NCI-H128 (cell line): ENCODE results near the gene FAM209B.
"Not testable (repeated sequence)": the region's sequence is repeated elsewhere in the genome, so short reads cannot be mapped to it uniquely, and the experiment has no call there.

Source experiments
- DNase-seq: peaks from one replicate; lab custom pipeline; 2025; ENCODE audit not compliant: unreplicated experiment; lab: John Stamatoyannopoulos, UW

FAM209B gene

DNA sequence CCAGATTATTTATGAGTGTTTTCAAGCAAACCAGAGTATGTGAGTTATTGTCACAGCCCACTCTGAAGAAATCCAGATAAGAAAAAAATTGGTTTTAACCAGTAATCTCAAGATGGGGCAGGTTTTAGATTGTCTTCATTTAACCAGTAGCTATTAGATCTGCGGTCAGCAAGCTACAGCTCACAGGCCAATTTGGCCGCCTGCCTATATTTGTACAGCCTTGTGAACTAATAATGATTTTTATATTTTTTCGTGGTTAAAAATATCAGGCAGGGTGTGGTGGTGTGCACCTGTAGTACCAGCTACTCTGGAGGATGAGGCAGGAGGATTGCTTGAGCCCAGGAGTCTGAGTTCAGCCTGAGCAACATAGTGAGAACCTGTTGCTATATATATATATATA lies 5.0 kb downstream of the FAM209B start:
- no peak for DNase-seq

DNA sequence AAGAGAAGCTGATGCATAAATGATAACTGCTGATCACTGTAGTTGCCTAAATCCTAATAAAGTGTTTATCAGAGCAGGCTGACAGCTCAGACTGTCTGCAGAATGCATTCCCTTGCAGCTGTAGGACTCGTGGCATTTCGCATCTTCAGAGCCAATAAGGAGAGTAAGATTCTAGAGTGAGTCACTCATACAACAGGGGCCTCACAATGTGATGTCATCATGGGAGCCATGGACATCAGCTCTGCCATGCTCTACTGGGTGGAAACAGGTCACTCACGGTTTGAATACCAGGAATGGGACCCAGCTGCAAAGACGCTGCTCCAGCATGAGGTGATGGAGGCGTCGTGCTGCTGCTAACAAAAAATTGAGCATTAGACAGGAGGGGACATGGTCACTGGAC lies 7.4 kb downstream of the FAM209B start:
- DNase-seq = no peak

DNA sequence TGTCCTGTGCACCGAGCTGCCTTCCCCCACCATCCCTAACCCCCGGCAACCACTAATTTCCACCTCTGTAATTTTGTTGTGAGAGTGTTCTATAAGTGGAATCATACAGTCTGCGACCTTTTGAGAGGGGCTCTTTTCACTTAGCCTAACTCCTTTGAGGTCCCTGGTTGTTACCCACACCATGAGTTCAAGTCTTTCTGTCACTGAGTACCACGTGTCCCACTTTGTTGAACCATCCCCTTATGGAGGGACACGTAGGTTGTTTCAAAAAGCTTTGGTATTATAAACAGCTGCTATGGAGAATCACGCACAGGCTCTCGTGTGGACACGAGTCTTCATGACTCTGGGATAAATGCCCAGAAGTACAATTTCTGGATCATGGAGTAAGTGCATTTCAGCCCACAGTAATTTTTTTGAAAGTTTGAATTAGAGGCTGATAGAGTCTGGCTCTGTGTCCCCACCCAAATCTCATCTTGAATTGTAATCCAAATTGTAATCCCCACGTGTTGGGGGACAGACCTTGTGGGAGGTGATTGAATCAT lies 9.5 kb downstream of the FAM209B start:
- no peak for DNase-seq

DNA sequence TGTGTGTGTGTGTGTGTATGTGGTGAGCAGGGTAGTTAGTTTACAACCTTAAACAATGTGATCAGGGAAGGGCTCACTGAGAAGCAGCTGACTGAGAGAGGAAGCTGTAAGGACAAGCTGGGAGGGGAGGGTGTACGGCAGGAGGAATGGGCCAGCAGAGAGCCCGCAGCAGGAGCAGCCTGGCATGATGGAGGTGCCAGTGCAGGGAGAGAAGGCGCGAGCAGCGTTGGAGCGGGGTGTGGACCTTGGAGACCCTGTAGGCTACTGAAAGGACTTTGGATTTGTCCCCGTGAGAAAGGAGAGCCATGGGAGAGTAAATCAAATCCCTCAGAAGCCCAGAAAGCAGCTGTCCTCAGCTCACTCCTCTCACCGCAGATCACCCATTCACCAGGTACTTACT lies 18.5 kb downstream of the FAM209B start:
- no peak for DNase-seq

DNA sequence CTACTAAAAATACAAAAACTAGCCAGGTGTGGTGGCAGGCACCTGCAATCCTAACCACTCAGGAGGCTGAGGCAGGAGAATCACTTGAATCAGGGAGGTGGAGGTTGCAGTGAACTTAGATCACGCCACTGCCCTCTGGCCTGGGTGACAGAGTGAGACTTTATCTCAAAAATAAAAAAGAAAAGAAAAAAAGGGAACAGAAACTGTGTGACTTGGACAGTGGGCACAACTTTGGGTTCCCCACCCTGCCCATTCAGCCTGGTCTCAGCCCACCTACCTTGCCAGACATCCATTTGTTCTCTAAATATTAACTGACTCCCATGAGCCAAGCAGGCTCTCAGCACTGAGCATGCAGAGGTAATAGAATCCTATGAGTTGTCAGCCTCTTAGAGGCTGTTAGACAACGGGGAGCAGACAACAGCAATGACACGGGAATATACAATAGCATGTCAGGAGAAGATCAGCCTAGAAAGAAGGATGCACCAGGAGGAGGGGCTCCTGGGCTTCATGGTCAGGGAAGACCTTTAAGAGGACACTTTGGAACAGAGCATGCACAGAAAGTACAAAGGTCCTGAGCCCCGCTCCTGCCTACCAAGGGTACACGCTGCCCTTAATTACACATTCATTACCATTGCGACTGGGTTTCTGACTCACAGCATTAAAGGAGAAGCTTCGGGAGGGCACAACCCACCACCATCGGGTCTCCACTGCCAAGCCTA lies 20.0 kb downstream of the FAM209B start:
- no peak for DNase-seq

DNA sequence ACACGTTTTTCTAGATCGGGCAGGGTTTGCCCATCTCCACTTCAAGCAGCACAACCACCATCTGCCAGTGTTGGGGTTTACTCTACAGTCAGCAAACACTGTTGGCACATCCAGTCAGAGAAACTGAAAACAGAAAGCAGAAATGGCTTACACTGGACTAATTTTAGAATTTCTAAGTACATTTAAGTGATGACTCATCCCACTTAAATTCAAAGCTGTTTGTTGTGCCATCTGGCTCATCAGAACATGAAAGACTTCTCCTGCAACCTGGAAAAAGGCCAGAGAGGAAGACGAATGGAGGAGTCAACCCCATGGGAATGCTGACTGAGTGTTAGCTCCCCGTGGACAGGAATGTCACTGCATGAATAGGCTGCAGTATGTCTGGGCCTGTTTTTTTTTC lies 21.8 kb downstream of the FAM209B start:
- DNase-seq = no peak

DNA sequence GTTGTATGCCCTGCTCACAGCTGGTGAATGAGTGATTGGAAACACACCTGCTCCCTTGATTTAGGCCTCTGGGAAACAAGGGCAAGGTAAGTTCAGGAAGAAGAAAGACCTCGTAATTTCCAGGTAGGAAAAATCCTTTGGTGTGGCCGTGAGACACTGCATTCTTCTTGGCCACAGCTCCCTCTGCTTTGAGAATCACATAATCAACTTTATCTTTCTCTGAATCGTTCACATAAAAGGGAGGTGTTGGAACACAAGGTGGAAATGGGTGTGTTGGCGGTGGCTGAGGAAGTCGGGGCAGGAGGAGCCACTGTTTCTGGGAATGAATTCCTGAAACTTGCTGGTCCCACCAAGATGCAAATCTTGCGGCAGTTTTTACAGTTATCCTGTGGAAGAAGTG lies 25.9 kb downstream of the FAM209B start:
- DNase-seq = no peak

DNA sequence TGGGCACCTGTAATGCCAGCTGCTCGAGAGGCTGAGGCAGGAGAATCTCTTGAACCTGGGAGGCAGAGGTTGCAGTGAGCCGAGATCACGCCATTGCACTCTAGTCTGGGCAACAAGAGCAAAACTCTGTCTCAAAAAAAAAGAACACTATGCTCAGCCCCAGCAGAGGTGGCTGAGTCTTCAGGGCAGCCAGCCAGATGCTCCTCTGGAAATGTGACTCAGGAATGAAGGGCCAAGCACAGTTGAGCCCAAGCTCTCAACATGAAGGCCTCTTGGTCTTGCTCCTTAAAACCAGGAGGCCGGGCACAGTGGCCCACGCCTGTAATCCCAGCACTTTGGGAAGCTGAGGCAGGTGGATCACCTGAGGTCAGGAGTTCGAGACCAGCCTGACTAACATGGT lies 31.5 kb downstream of the FAM209B start:
- not testable (repeated sequence) for DNase-seq

DNA sequence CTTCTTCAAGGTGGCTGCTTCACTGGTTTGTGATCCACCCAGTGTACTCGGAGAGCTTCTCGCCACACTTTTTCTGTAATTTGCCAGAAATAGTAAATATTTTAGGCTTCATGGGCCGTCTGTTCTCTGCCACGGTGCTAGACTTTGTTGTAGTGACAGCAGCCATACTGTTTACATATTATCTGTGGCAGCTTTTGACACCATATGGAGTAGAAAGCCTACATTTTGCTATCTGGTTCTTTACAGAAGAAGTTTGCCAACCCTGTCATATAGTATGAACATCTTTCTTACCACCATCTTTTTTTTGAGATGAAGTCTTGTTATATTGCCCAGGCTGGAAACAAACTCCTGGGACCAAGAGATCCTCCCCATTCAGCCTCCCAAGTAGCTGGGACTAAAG lies 32.5 kb downstream of the FAM209B start:
- no peak for DNase-seq

DNA sequence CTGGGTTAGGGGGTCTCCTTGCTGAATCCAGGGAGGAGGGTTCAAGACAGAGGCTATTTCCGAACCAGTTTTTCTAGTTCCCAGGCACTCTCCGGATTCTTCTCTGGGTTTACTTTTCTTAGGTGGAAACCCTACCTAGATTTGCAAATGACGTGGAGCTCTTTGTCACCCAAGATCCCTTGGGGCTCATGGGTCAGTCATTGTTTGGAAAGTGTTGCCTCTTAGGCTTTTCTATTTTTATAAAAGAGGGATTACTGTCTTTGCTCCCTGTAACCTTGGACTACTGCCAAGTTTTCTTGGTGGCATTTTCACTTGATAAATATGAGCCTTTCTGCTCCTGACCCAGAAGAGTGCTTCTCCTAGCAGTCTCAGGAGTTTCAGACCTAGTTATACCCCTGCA lies 33.6 kb downstream of the FAM209B start:
- DNase-seq = no peak

DNA sequence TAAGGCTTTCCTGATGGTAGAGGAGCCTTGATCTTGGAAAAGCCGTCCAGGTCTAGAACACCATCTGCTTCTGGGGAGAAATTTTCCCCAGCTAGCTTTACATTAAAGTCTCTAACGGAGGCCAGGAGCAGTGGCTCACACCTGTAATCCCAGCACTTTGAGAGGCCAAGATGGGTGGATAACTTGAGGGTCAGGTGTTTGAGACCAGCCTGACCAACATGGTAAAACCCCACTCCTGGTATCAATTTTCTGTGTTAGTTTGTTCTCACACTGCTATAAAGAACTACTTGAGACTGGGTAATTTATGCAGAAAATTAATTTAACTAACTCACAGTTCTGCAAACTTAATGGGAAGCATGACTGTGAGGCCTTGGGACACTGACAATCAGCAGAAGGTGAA lies 37.8 kb downstream of the FAM209B start:
- DNase-seq = no peak

DNA sequence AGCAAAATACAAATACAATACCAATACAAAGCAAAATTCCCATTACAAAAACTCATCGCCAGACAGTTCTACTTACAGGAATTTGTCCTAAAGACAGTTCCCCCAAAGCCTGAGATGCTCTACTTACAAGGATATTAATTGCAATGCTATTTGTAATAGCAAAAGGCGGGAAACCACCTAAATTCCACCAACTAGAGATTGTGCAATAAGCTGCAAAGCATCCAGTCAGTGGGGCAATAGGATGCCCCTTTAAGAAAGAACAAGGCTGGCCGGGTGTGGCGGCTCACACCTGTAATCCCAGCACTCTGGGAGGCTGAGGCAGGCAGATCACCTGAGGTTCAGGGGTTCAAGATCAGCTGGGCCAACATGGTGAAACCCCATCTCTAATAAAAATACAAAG lies 39.1 kb downstream of the FAM209B start:
- DNase-seq = no peak

DNA sequence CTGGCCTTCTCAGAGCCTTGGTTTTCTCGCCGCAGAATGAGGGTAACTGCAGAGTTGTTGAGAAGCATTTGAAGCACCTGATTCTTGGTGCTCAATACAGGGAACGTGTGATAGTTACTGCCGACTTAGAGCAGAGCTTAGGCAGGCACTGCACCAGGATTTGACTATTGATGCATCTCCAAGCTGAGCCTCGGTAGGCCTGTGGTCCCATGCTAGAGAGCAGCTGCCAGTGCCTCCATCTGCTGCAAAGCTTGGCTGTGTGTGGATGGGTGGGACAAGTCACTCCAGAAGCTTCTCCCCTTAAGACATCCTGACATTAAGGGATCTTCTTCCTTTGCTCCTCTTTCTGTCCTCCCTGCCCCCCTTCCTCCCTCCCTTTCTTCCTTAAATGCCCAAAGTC lies 40.9 kb downstream of the FAM209B start:
- no peak for DNase-seq

DNA sequence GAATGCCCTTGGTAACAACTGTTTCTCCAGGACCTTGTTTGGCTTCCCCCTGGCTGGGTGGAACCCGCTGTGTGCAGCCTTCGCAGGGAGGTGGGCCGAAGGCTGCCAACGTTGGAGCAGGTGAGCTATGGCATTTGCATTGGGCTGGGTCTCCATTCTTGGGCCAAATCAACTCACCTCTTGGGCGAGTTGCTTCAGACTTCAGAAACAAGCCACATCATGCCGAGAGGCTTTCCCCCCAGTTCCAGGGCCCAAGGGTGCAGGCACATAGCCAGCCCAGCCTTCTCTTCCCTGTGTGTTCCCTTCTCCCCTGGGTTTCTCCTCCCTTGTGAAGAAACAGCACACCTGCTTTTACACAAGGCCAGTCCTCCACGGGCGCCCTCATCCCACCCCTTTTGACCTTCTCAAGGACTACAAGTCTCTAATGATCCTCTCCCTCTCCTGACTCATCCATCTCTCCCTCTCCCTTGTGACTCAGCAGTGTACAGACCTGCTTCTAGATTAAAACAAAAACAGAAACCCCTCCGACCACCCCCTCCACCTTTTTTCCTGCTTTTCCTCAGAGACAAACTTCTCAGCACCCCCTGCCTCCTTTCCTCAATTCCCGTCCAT lies 41.6 kb downstream of the FAM209B start:
- no peak for DNase-seq

DNA sequence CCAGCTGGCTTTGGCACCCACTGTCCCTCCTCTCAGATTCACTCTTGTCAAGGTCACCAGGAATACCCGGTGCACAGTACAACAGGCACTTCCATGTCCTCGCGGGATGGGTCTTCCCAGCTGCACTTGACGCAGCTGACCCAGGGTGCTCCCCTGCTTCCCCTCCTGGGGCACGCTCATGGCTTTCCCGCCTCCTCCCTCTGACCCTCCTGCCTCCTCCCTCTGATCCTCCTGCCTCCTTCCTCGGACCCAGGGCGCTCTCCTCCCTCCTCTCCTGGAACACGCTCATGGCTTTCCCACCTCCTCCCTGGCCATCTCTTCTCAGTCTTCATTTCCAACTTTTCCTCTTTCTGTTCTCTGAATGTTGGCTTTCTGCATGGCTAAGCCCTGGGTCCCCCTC lies 42.1 kb downstream of the FAM209B start:
- DNase-seq = no peak

DNA sequence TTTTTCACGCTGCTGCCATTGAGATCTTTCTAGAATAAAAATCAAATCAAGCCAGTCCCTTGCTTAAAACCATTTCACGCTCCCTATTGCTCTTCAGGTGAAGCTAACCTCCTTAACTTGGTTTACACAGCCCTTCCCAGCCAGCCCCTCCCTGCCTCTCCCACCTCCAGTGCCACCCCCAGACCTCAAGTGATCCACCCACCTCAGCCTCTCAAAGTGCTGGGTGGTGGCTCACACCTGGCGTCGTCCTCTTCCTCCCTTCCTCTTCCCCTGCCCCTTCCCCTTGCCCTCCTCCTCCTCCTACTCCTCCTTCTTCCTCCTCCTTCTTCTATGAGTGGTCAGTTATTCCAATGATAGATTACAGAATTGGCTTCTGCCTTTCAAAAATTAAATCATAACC lies 42.9 kb downstream of the FAM209B start:
- DNase-seq = no peak

DNA sequence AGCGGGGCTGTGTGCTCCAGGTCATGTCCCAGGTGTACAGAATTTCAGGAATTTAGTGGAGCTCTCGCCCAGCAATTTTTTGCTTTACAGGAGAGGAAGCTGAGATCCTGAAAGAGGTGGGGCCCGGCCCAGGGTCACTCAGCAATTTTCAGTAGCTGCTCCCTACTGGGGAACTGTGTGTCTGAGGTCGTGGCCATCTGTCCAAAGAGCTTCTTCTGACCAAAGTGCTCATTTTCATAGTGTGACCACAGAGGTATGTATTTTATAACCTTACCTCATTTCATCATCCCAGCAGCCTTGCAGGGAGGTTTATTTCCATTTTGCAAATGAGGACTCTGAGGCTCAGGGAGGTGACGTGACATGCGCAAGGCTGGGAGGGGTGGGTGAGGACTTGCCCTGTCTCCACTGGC lies 46.3 kb downstream of the FAM209B start:
- no peak for DNase-seq

DNA sequence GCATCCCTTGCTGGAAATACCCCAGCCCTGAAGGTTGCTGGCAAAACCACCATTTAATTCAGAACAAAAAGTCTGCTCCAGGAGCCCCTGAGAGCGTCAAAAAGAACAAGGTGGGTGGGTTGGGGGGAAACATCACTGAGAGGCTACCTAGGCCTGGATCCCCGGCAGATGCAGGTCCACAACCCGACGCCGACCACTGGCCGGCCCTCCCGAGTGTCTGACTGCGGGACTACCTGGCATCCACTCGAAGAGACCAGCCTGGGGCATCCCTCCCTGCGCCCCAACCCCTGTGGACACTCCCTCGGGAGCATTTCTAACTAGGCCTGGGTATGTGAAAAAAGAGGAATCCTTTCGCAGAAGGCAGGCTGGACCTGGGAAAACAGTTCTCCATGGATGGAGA lies 47.2 kb downstream of the FAM209B start:
- no peak for DNase-seq

DNA sequence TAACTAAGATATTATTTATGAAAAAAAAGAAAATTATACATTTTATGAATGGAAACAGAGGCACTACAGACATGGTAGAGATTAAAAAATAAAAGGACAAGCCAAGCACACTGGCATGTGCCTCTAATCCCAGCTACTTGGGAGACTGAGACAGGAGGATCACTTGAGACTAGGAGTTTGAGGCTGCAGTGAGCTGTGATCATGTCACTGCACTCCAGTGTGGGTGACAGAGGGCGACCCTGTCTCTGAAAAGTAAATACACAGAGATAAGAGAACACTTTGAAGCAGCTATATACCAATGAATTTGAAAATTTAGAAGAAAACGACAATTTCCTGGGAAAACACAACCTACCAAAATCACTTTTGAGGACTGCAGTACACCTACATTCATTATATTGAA lies 48.7 kb downstream of the FAM209B start:
- no peak for DNase-seq

DNA sequence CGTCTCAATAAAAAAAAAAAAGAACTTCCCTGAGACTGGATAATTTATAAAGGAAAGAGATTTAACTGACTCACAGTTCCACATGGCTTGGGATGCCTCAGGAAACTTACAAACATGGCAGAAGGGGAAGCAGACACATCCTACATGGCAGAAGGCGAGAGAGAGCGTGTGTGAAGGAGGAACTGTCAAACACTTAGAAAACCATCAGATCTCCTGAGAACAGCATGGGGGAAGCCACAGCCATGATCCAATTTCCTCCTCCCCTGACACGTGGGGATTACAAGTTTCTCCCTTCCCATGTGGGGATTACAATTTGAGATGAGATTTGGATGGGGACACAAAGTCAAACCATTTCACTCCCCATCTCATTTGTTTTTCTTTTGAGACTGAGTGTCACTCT lies 49.5 kb downstream of the FAM209B start:
- DNase-seq = no peak

DNA sequence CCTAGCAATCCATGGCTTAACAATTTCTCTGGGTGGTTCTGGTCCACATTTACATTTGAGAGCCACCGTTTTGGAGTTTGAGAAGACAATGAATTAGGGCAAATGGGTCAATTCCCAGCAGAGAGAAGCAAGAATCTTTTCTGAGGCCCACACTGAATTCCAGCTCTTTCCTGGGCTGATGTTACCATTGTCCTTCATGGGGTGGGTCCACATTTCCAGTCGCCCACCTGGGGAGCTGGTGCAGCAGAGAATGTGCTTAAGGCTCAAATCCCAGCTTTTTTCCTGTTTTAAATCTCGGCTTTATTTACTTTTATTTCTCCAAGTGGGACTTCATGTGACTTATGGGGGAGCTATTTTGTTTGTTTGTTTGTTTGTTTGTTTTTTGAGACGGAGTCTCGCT lies 51.9 kb downstream of the FAM209B start:
- DNase-seq = no peak
